WERI-Rb-1 (cell line): ENCODE results near the gene NR5A2.

ENCODE experiments used
- DNase-seq: peaks from one replicate; pipeline ENCODE4 v3.0.0-alpha.2; 2020
- H3K27ac ChIP-seq: fragments of 250-450 bp; sonication (Bioruptor Pico); 2 replicates; pipeline ENCODE4 v1.5.1; 2020; ENCODE audit warnings: mild to moderate bottlenecking, moderate library complexity
- H3K27me3 ChIP-seq: fragments of 250-450 bp; sonication (Bioruptor Pico); 2 replicates; pipeline ENCODE4 v1.5.1; 2021; ENCODE audit warnings: mild to moderate bottlenecking, low read depth, moderate library complexity; ENCODE audit not compliant: insufficient read depth, severe bottlenecking
- H3K36me3 ChIP-seq: fragments of 250-450 bp; sonication (Bioruptor Pico); 2 replicates; pipeline ENCODE4 v1.5.1; 2020; ENCODE audit warnings: mild to moderate bottlenecking, moderate library complexity
- H3K4me3 ChIP-seq: 2 replicates; pipeline ENCODE4 v1.5.1; 2011; ENCODE audit warnings: low read depth, mild to moderate bottlenecking, control low read depth, low read length
- H3K9me3 ChIP-seq: fragments of 250-450 bp; sonication (Bioruptor Pico); 2 replicates; pipeline ENCODE4 v1.5.1; 2021; ENCODE audit warnings: mild to moderate bottlenecking, moderate library complexity; ENCODE audit not compliant: severe bottlenecking
- TF ChIP-seq, protein P1 (sequence below): IDR thresholded peaks from 2 replicates; pipeline ENCODE4 v1.5.1; 2011; ENCODE audit warnings: low read depth, mild to moderate bottlenecking, control low read depth, inconsistent platforms, low read length

Gene NR5A2

DNA sequence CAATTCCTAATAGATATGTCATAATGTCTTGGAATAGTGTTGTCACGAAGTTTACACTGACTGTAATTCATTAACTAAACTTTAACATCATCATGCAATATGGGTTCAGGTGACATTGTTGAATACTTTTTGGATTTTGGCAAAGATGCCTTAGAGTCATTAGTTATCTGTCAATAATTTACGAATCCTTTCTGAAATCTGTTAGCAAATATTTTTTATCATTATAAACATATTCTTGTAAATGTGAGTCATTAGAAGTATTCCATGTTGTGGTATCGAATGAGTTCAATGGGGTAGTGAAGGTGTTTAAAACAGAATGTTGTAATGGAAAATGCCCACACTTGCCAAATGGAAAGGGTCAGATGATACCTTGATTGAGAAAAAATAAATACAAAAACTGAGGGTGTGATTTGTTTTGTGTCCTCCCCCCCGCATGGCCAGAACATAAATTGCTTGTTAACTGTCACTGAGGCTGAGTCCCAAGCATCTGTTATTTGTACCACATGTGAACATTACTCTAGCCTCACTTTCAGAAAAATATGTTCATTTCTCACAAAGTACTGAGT is 5.2 kb upstream of the NR5A2 start:
- no peak overlapping the region for H3K4me3 ChIP-seq
- TF ChIP-seq, protein P1, sequence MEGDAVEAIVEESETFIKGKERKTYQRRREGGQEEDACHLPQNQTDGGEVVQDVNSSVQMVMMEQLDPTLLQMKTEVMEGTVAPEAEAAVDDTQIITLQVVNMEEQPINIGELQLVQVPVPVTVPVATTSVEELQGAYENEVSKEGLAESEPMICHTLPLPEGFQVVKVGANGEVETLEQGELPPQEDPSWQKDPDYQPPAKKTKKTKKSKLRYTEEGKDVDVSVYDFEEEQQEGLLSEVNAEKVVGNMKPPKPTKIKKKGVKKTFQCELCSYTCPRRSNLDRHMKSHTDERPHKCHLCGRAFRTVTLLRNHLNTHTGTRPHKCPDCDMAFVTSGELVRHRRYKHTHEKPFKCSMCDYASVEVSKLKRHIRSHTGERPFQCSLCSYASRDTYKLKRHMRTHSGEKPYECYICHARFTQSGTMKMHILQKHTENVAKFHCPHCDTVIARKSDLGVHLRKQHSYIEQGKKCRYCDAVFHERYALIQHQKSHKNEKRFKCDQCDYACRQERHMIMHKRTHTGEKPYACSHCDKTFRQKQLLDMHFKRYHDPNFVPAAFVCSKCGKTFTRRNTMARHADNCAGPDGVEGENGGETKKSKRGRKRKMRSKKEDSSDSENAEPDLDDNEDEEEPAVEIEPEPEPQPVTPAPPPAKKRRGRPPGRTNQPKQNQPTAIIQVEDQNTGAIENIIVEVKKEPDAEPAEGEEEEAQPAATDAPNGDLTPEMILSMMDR: no peak

DNA sequence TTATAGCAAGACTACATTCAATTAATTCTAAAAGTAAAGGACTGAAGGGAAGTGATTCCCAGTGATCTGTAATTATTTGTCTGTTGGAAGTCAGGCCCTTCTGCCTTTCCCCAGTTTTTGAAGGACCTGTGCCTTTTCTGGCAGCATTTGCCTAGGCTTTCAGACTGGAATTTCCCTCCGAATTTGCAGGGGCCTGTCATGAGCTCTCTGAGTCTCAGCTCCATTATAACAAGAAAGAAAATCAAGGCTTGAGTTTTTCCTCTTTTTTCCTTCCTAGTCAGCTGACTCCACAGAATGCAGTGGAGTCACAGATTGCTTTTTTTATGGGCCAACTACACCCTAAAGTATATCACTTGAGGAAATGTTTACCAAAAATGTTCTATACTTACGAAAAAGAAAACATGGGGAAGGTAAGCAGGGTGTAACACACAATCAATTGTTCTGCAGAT is 1.1 kb downstream of the NR5A2 start:
- Histone ChIP-seq H3K27me3 (peaks cover 12% of the 10 kb centered on the region), H3K4me3 (peak overlapping the region; percentile 62), H3K9me3 (no peaks in the 10 kb centered on the region), H3K36me3 (no peaks in the 10 kb centered on the region), H3K27ac (no peak overlapping the region)
- DNase-seq: peak; percentile 42
- TF ChIP-seq, protein P1: no peak

More for the DNA sequence above, 5.2 kb upstream of the NR5A2 start:
- Histone ChIP-seq H3K27me3 (no peaks in the 10 kb centered on the region), H3K36me3 (no peaks in the 10 kb centered on the region), H3K9me3 (no peaks in the 10 kb centered on the region), H3K27ac (no peak overlapping the region)
- DNase-seq: peak; percentile 4

DNA sequence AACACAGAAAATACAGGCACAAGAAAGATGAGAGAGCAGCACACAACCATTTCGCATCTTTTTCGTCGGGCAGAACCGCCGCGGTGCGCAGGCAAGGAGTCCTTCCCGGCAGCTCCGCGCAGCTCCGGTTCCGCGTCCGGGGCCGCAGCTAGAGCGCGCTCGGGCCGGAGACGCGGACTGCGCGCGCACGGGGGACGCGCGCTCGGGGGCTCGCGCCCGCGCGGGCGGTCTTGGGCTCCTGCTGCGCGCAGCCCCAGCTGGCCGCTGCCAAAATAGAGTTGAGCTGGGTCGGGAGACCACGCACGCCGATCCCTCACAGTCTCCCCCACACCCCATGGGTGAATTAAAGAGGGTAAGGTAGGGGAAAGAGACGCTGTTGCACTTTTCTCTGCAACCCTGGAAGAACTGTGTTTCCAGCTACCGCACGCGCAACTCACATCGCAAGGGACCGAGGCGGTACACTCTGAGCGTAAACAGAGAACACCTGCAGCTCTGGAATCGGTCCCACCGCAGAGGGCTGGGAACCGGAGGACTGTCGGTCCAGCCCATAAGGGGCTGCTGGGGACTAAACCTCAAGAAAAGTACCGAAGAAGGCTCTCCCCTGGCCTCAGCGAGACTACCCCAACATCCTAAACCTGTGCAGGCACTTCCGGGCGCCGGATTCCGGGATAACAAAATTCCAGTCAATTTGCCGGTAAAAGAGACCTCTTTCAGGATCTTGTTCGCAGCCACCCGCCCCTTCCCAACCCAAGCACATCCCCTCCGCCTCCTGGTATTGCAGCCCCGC is 1.7 kb downstream of the NR5A2 start:
- H3K27ac ChIP-seq: no peak overlapping the region
- TF ChIP-seq, protein P1: 0 out of 2 replicates have a peak, but pooled peaks have one; percentile 3
- H3K36me3 ChIP-seq: no peaks in the 10 kb centered on the region
- peak overlapping the region; percentile 62 for H3K4me3 ChIP-seq
- DNase-seq: peak; percentile 76
- peaks cover 14% of the 10 kb centered on the region for H3K27me3 ChIP-seq
- H3K9me3 ChIP-seq: no peaks in the 10 kb centered on the region

DNA sequence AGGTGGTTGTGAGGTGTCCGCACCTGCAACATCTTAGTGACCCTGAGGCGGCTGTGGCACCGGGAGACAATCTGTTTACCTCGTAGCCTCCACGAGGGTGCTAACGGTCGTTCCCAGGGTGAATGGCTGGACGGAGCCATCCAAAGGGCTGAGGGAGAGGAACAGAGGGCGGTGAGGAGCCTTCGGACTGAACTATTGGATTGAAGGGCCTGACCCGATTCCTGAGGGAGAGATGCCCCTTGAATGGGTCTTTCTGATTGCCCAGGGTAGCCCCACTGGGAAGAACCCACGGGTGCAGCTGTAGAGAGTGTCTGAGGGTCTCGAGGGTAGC is 2.3 kb downstream of the NR5A2 start:
- Histone ChIP-seq H3K27me3 (peaks cover 14% of the 10 kb centered on the region), H3K4me3 (peak overlapping the region; percentile 62), H3K27ac (no peak overlapping the region), H3K36me3 (no peaks in the 10 kb centered on the region), H3K9me3 (no peaks in the 10 kb centered on the region)
- TF ChIP-seq, protein P1: no peak
- no peak for DNase-seq

DNA sequence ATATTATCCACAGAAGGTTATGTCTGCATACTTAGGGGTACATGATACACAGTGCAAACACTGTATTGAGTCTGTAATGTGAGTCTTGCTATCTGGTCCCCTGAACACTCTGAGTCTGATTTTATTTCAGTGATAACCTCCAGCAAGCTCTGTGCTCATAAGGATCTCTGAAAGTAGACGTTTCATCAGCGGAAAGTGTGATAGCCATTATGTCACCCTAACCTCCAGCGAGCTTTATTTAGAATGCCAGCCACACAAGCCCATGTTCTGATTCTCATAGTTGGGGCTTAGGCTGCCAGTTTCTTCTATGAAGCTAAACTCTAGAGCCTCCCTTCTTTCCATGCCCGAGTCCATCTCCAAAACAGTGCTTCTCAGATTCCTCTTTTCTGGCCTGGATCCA is 3.3 kb downstream of the NR5A2 start:
- H3K27me3 ChIP-seq: peaks cover 24% of the 10 kb centered on the region
- no peak for DNase-seq
- no peaks in the 10 kb centered on the region for H3K9me3 ChIP-seq

More for the DNA sequence above, 3.3 kb downstream of the NR5A2 start:
- TF ChIP-seq, protein P1: no peak
- H3K36me3 ChIP-seq: no peaks in the 10 kb centered on the region
- no peak overlapping the region for H3K4me3 ChIP-seq
- H3K27ac ChIP-seq: no peak overlapping the region
